Cardiac fibroblast (primary cell): ENCODE data around the gene SLC22A9.
"Not testable (repeated sequence)": the region's sequence is repeated elsewhere in the genome, so short reads cannot be mapped to it uniquely, and the experiment has no call there.

Experiments
- DNase-seq, 2 donors: peaks; one replicate each; pipeline versions ENCODE4 v3.0.0 to v3.0.0-alpha.2; 2010; ENCODE audit warnings: low read depth in 2 of 2
- H3K4me3 ChIP-seq, 2 donors: replicated peaks in 1 of 2; 1 replicate in 1 of 2; 2 replicates in 1 of 2; pipeline ENCODE4 v1.5.1; 2011; ENCODE audit warnings: low read depth in 2 of 2, low read length in 2 of 2, mild to moderate bottlenecking in 2 of 2, moderate library complexity in 1 of 2
- CTCF ChIP-seq: IDR thresholded peaks from one replicate; pipeline ENCODE4 v1.5.1; 2011; ENCODE audit warnings: low read depth, mild to moderate bottlenecking, low read length, inconsistent platforms

The SLC22A9 gene

GRCh38 chr11:63405114-63405513, 35.5 kb downstream of the SLC22A9 start:
- TF ChIP-seq CTCF: no peak
- no peak overlapping the region for H3K4me3 ChIP-seq
- DNase-seq: no peak

GRCh38 chr11:63406458-63406857, 36.9 kb downstream of the SLC22A9 start:
- H3K4me3 ChIP-seq: no peak overlapping the region
- TF ChIP-seq CTCF: no peak
- no peak for DNase-seq

GRCh38 chr11:63417174-63417852, 47.7 kb downstream of the SLC22A9 start:
- no peak overlapping the region for H3K4me3 ChIP-seq
- no peak for DNase-seq
- TF ChIP-seq CTCF: no peak

GRCh38 chr11:63427971-63428508, 58.5 kb downstream of the SLC22A9 start:
- DNase-seq: no peak
- no peak for TF ChIP-seq CTCF
- H3K4me3 ChIP-seq: no peak overlapping the region

- H3K4me3 ChIP-seq, DNase-seq: not testable (repeated sequence)
Observed at GRCh38 chr11:63430731-63431130, 61.1 kb downstream of the SLC22A9 start.

GRCh38 chr11:63435351-63435750, 65.8 kb downstream of the SLC22A9 start:
- not testable (repeated sequence) for H3K4me3 ChIP-seq, DNase-seq

- not testable (repeated sequence) for H3K4me3 ChIP-seq, DNase-seq
Observed at GRCh38 chr11:63435831-63436230, 66.2 kb downstream of the SLC22A9 start.

- no peak for TF ChIP-seq CTCF
- no peak for DNase-seq
- H3K4me3 ChIP-seq: no peak overlapping the region
Observed at GRCh38 chr11:63443714-63444113, 74.1 kb downstream of the SLC22A9 start.
